PC-3 (cell line): Measurements from ENCODE around the gene MTA1. TPM values are rescaled to one million over a fixed set of nuclear protein-coding genes. Genes with fewer than 3 reads are reported as not detected.

Source experiments
- ATAC-seq: fragments of 200-7000 bp; cut with Tn5 transposase; 2 replicates; pipeline ENCODE4 v1.9.1; 2020; ENCODE audit warnings: mild to moderate bottlenecking, moderate library complexity
- BruUV-seq: library from RNA; stranded (reverse); fragments of 400-500 nt; replicated peaks from 2 replicates; lab custom pipeline; 2021; lab: Mats Ljungman, UMichigan
- CTCF ChIA-PET: fragments of 300-600 bp; sonication (Branson Sonifier 250); formaldehyde crosslinking; loops from one replicate; lab custom pipeline; 2022; ENCODE audit warnings: antibody characterized with exemption; lab: Charles Lee
- POLR2A ChIA-PET: fragments of 300-600 bp; sonication (Branson Sonifier 250); formaldehyde crosslinking; loops from one replicate; lab custom pipeline; 2022; ENCODE audit warnings: antibody characterized with exemption; ENCODE audit not compliant: unreplicated experiment; lab: Charles Lee
- DNase-seq: peaks from one replicate; pipeline ENCODE4 v3.0.0-alpha.2; 2015
- H2AFZ ChIP-seq: fragments of 300-600 bp; sonication (generic); 2 replicates; pipeline ENCODE4 v1.6.0; 2016; ENCODE audit warnings: antibody characterized with exemption, low read length
- H3F3A ChIP-seq: fragments of 300-600 bp; sonication (generic); one replicate; pipeline ENCODE4 v1.6.0; 2017; ENCODE audit warnings: antibody characterized with exemption, low read length, control low read depth, mild to moderate bottlenecking; ENCODE audit not compliant: unreplicated experiment
- H3K27ac ChIP-seq: fragments of 300-600 bp; sonication (generic); 2 replicates; pipeline ENCODE4 v1.5.1; 2016; ENCODE audit warnings: mild to moderate bottlenecking, low read length
- H3K27me3 ChIP-seq: fragments of 300-600 bp; sonication (generic); 2 replicates; pipeline ENCODE4 v1.6.1; 2016; ENCODE audit warnings: low read length, mixed read lengths
- H3K36me3 ChIP-seq: fragments of 300-600 bp; sonication (generic); 2 replicates; pipeline ENCODE4 v1.6.1; 2016; ENCODE audit warnings: low read depth, mixed run types, low read length, mixed read lengths
- H3K4me1 ChIP-seq: fragments of 300-600 bp; sonication (generic); 2 replicates; pipeline ENCODE4 v1.5.1; 2016; ENCODE audit warnings: low read length; ENCODE audit not compliant: insufficient read depth
- H3K4me2 ChIP-seq: fragments of 300-600 bp; sonication (generic); 2 replicates; pipeline ENCODE4 v1.6.0; 2016; ENCODE audit warnings: low read length
- H3K4me3 ChIP-seq: fragments of 300-600 bp; sonication (generic); 2 replicates; pipeline ENCODE4 v1.5.1; 2016; ENCODE audit warnings: mild to moderate bottlenecking, low read length, mixed read lengths
- H3K79me2 ChIP-seq: fragments of 300-600 bp; sonication (generic); 2 replicates; pipeline ENCODE4 v1.6.1; 2017; ENCODE audit warnings: low read length, mixed read lengths
- H3K9ac ChIP-seq: fragments of 300-600 bp; sonication (generic); 2 replicates; pipeline ENCODE4 v1.6.0; 2016; ENCODE audit warnings: mild to moderate bottlenecking, low read length
- H3K9me2 ChIP-seq: fragments of 300-600 bp; sonication (generic); replicated peaks from 2 replicates; pipeline ENCODE4 v1.6.1; 2016; ENCODE audit warnings: mixed run types, low read length, mixed read lengths
- H3K9me3 ChIP-seq: fragments of 300-600 bp; sonication (generic); 2 replicates; pipeline ENCODE4 v1.6.1; 2016; ENCODE audit warnings: low read length, mixed read lengths
- H4K20me1 ChIP-seq: fragments of 300-600 bp; sonication (generic); 2 replicates; pipeline ENCODE4 v1.6.1; 2016; ENCODE audit warnings: low read length, mixed read lengths
- CTCF ChIP-seq: fragments of 300-600 bp; sonication (generic); conservative IDR thresholded peaks from 2 replicates; pipeline ENCODE4 v1.5.1; 2017; ENCODE audit warnings: antibody characterized with exemption, low read depth, mild to moderate bottlenecking, low read length
- EZH2 ChIP-seq: fragments of 300-600 bp; sonication (generic); IDR thresholded peaks from one replicate; pipeline ENCODE4 v1.6.1; 2017; ENCODE audit warnings: antibody characterized with exemption, mild to moderate bottlenecking, low read length; ENCODE audit not compliant: unreplicated experiment
- EZH2phosphoT487 ChIP-seq: fragments of 300-600 bp; sonication (generic); IDR thresholded peaks from 2 replicates; pipeline ENCODE4 v1.6.1; 2018; ENCODE audit warnings: mild to moderate bottlenecking, antibody characterized with exemption, low read length, borderline replicate concordance
- intact Hi-C: fragments of 100-400 bp; cut with micrococcal nuclease; formaldehyde crosslinking; loops from 2 replicates; pipeline ENCODE4 v1.9.0; 2023
- total RNA-seq: library from RNA; depleted of rRNA; stranded (reverse); fragments of >200 nt; gene quantifications from 2 replicates; pipeline ENCODE4 v1.2.3, GENCODE V29; 2014

Gene MTA1
- total RNA-seq, 1 experiment from 2014 or later, result 82.3 TPM

GRCh38 chr14:105455086-105455640 is 35.5 kb downstream of the MTA1 start:
- intact Hi-C loops, result no loop called here
- Histone ChIP-seq H3K4me2 (no peak overlapping the region), H3F3A (no peaks in the 10 kb centered on the region), H3K9me2 (no peaks in the 10 kb centered on the region), H4K20me1 (no peaks in the 10 kb centered on the region), H3K4me3 (no peak overlapping the region), H2AFZ (no peak overlapping the region), H3K36me3 (no peaks in the 10 kb centered on the region; the same call in 1 of the 2 replicates), H3K27me3 (no peaks in the 10 kb centered on the region), H3K79me2 (no peaks in the 10 kb centered on the region), H3K9ac (no peak overlapping the region), H3K4me1 (no peaks in the 10 kb centered on the region), H3K9me3 (no peaks in the 10 kb centered on the region), H3K27ac (no peak overlapping the region)
- CTCF ChIA-PET, result no interaction called here
- DNase-seq (no peak), ATAC-seq (no peak)
- POLR2A ChIA-PET, result no interaction called here
- BruUV-seq, result no TSS peak
- no peak for TF ChIP-seq CTCF
- no peak for TF ChIP-seq EZH2phosphoT487
- TF ChIP-seq EZH2, result no peak

GRCh38 chr14:105455766-105456660 is 36.4 kb downstream of the MTA1 start:
- no peaks in the 10 kb centered on the region for H3F3A ChIP-seq
- no peaks in the 10 kb centered on the region for H4K20me1 ChIP-seq
- H3K4me1 ChIP-seq, result no peaks in the 10 kb centered on the region
- intact Hi-C loops, result no loop called here
- POLR2A ChIA-PET, result no interaction called here
- no peaks in the 10 kb centered on the region for H3K9me3 ChIP-seq
- no peak overlapping the region for H3K27ac ChIP-seq
- no peaks in the 10 kb centered on the region for H3K27me3 ChIP-seq
- no peak overlapping the region for H3K4me3 ChIP-seq
- no peak for ATAC-seq
- DNase-seq, result no peak
- H2AFZ ChIP-seq, result no peak overlapping the region
- no peak for TF ChIP-seq EZH2phosphoT487
- TF ChIP-seq CTCF, result no peak
- no peak for TF ChIP-seq EZH2
- no peaks in the 10 kb centered on the region; the same call in none of the 2 replicates for H3K36me3 ChIP-seq
- no peaks in the 10 kb centered on the region for H3K79me2 ChIP-seq
- no peaks in the 10 kb centered on the region for H3K9me2 ChIP-seq
- H3K4me2 ChIP-seq, result no peak overlapping the region
- BruUV-seq, result no TSS peak
- CTCF ChIA-PET, result no interaction called here
- no peak overlapping the region for H3K9ac ChIP-seq
